ENCODE measurements around the gene ZNF207.
"Not testable (repeated sequence)": the region's sequence is repeated elsewhere in the genome, so short reads cannot be mapped to it uniquely, and the experiment has no call there.

ZNF207 gene

GRCh38 chr17:32388613-32389459, 38.9 kb downstream of the ZNF207 start:
- no peak for DNase-seq

GRCh38 chr17:32393904-32394303, 43.9 kb downstream of the ZNF207 start:
- DNase-seq, result no peak

GRCh38 chr17:32396343-32396742, 46.4 kb downstream of the ZNF207 start:
- DNase-seq, result no peak

- DNase-seq, result no peak
These were observed 49.0 kb downstream of the ZNF207 start for GRCh38 chr17:32398946-32399345.

GRCh38 chr17:32410085-32410484, 60.1 kb downstream of the ZNF207 start:
- DNase-seq, result not testable (repeated sequence)

GRCh38 chr17:32426894-32427293, 76.9 kb downstream of the ZNF207 start:
- DNase-seq, result no peak

- no peak for DNase-seq
These were observed 79.6 kb downstream of the ZNF207 start for GRCh38 chr17:32429598-32429997.

Data from SHP77 (cell line).